Natural killer cell (primary cell): ENCODE results near the gene UFC1. TPM values are rescaled to one million over a fixed set of nuclear protein-coding genes. Genes with fewer than 3 reads are reported as not detected.
A peak's percentile ranks its signal among the peaks of the same experiment; 100 is the strongest.

Experiments used
- ATAC-seq, 3 donors: fragments of 150-1000 bp in 2 of 3; fragments of 200-7000 bp in 1 of 3; cut with Tn5 transposase; 1 replicate in 1 of 3; 2 replicates in 2 of 3; pipeline ENCODE4 v1.10.0; 2021; ENCODE audit warnings: mild to moderate bottlenecking in 2 of 3, moderate library complexity in 2 of 3
- DNase-seq, 2 donors: peaks; one replicate each; pipeline versions ENCODE4 v3.0.0 to v3.0.0-alpha.2; 2013 to 2021; ENCODE audit warnings: mixed read lengths in 1 of 2
- H3K27ac ChIP-seq: one replicate; pipeline ENCODE4 v1.5.1; 2013; ENCODE audit warnings: mild to moderate bottlenecking, low read length
- H3K27me3 ChIP-seq: one replicate; pipeline ENCODE4 v1.6.1; 2013; ENCODE audit warnings: low read length; ENCODE audit not compliant: control insufficient read depth, insufficient read depth
- H3K36me3 ChIP-seq: one replicate; pipeline ENCODE4 v1.6.1; 2013; ENCODE audit warnings: low read length; ENCODE audit not compliant: control insufficient read depth, insufficient read depth
- H3K4me1 ChIP-seq: one replicate; pipeline ENCODE4 v1.6.1; 2013; ENCODE audit warnings: low read length; ENCODE audit not compliant: control insufficient read depth, insufficient read depth
- H3K4me3 ChIP-seq: one replicate; pipeline ENCODE4 v1.5.1; 2013; ENCODE audit warnings: low read length
- H3K9me3 ChIP-seq: one replicate; pipeline ENCODE4 v1.6.1; 2013; ENCODE audit warnings: low read length; ENCODE audit not compliant: control insufficient read depth, insufficient read depth
- H3K27ac Mint-ChIP-seq, 2 donors: one replicate each; pipeline ENCODE4 v1.8.0; 2022; ENCODE audit warnings: mild to moderate bottlenecking in 2 of 2, mixed read lengths in 2 of 2, moderate library complexity in 1 of 2
- H3K27me3 Mint-ChIP-seq, 2 donors: one replicate each; pipeline ENCODE4 v1.8.0; 2022; ENCODE audit warnings: low read depth in 2 of 2, mixed read lengths in 2 of 2
- H3K36me3 Mint-ChIP-seq: one replicate; pipeline ENCODE4 v1.8.0; 2022; ENCODE audit warnings: mixed read lengths
- H3K4me1 Mint-ChIP-seq, 2 donors: one replicate each; pipeline ENCODE4 v1.8.0; 2022; ENCODE audit warnings: mixed read lengths in 2 of 2
- H3K4me3 Mint-ChIP-seq: one replicate; pipeline ENCODE4 v1.8.0; 2022; ENCODE audit warnings: mild to moderate bottlenecking, moderate library complexity, mixed read lengths
- H3K9me3 Mint-ChIP-seq, 2 donors: one replicate each; pipeline ENCODE4 v1.8.0; 2022; ENCODE audit warnings: mixed read lengths in 2 of 2
- WGBS: methylation state at CpG from one replicate; pipeline ENCODE4 v1.1.7; 2013; ENCODE audit warnings: missing lambda C conversion rate; ENCODE audit not compliant: insufficient coverage; 5-methylcytosine and 5-hydroxymethylcytosine counted together
- intact Hi-C: fragments of 100-400 bp; cut with micrococcal nuclease; formaldehyde crosslinking; loops from one replicate; pipeline ENCODE4 v1.14.2; 2022
- total RNA-seq, 4 donors: library from RNA; stranded (reverse); fragments of 120-200 nt in 1 of 4; gene quantifications; one replicate each; pipeline versions ENCODE4 v1.2.3 to v1.2.4, GENCODE V29; 2013 to 2022
- TF ChIP-seq, protein P1 (sequence below): fragments of 200-600 bp; IDR thresholded peaks from one replicate; pipeline ENCODE4 v1.8.0; 2022; ENCODE audit warnings: antibody characterized with exemption

Gene UFC1
- 100 to 1,000 TPM; 109 to 155 (median 117) TPM for total RNA-seq
- 131 TPM for total RNA-seq (2013)

DNA sequence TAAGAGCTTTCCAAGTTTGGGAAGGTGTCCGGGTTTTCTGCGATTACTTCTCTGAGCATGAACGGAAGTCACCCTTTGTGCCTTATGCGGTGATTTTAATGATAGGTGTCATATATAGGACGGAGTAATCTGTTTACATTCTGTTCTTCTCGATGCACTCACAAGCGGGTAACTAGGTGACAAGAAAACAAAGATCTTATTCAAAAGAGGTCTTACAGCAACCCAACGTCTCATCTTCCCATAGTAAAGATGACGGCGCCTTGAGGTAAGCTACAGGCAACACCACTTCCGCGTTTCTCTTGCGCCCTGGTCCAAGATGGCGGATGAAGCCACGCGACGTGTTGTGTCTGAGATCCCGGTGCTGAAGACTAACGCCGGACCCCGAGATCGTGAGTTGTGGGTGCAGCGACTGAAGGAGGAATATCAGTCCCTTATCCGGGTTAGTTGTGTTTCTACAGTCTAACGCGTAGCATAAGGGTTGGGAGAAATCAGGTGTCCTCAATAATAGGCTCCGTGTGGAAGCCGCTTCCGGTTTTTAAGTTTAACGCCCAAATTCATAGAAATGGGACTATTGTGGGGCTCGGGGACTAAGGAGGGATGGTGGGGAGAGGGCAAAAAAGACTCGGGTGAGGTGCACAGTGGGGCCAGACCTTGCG lies at the start of gene UFC1:
Gene UFC1, plus strand, starts transcription at position 297 of the 656 bp plus-strand sequence. Its CDS starts 20 bp downstream, at position 317.
- DNase-seq, result peak; percentile 76 to 95
- TF ChIP-seq, protein P1, sequence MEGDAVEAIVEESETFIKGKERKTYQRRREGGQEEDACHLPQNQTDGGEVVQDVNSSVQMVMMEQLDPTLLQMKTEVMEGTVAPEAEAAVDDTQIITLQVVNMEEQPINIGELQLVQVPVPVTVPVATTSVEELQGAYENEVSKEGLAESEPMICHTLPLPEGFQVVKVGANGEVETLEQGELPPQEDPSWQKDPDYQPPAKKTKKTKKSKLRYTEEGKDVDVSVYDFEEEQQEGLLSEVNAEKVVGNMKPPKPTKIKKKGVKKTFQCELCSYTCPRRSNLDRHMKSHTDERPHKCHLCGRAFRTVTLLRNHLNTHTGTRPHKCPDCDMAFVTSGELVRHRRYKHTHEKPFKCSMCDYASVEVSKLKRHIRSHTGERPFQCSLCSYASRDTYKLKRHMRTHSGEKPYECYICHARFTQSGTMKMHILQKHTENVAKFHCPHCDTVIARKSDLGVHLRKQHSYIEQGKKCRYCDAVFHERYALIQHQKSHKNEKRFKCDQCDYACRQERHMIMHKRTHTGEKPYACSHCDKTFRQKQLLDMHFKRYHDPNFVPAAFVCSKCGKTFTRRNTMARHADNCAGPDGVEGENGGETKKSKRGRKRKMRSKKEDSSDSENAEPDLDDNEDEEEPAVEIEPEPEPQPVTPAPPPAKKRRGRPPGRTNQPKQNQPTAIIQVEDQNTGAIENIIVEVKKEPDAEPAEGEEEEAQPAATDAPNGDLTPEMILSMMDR, result no peak
- Mint-ChIP-seq H3K27ac (peak within 1 kb of the TSS; percentile 99 to 100), H3K4me1 (peaks cover 22 to 34% of the 10 kb centered on the region in 2 donors), H3K4me3 (peak within 1 kb of the TSS; percentile 99), H3K9me3 (no peaks in the 10 kb centered on the region), H3K36me3 (peaks cover 12% of the 10 kb centered on the region), H3K27me3 (no peaks in the 10 kb centered on the region)
- Histone ChIP-seq H3K27me3 (no peaks in the 10 kb centered on the region), H3K9me3 (no peaks in the 10 kb centered on the region), H3K27ac (peak within 1 kb of the TSS; percentile 87), H3K36me3 (peaks cover 16% of the 10 kb centered on the region), H3K4me1 (peaks cover 16% of the 10 kb centered on the region), H3K4me3 (peak within 1 kb of the TSS; percentile 71)
- ATAC-seq, result peak; percentile 91 to 96 (median 94)
- 0% methylated on average over 33 of the region's 33 CpGs for whole genome bisulfite sequencing
- intact Hi-C loops, result loop anchor here (1.0 to 2.0 kb wide), 3 partner anchors 13 to 35 kb away; partner anchors contain the start of genes NIT1, PFDN2 and PPOX

DNA sequence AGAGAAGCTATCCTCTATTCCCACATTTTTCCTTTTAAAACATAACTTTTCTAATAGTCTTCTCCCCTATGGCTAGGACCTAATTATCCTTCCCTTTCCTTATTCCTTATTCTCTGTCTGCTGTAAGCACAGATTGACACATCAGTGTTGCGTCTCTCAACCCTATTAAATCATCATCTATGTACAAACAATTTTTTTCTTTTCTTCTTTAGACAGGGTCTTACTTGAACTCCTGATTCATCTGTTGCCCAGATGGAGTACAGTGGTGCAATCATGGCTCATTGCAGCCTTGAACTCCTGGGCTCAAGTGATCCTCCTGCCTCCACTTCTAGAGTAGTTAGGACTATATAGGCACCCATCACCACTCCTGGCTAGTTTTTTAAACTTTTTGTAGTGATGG lies 47.3 kb upstream of the UFC1 start:
- DNase-seq (no peak), ATAC-seq (no peak)
- Histone ChIP-seq H3K9me3 (no peaks in the 10 kb centered on the region), H3K4me1 (no peaks in the 10 kb centered on the region), H3K4me3 (no peak overlapping the region), H3K36me3 (peaks cover 11% of the 10 kb centered on the region), H3K27ac (no peak overlapping the region), H3K27me3 (no peaks in the 10 kb centered on the region)
- H3K4me1 Mint-ChIP-seq, result peaks cover 0 to 5% of the 10 kb centered on the region in 2 donors
- TF ChIP-seq, protein P1, result no peak
- 95% methylated on average over 1 of the region's 1 CpG for WGBS
- H3K27ac Mint-ChIP-seq, result no peak overlapping the region
- H3K9me3 Mint-ChIP-seq, result no peaks in the 10 kb centered on the region
- no peaks in the 10 kb centered on the region for H3K27me3 Mint-ChIP-seq
- H3K36me3 Mint-ChIP-seq, result no peaks in the 10 kb centered on the region
- no peak overlapping the region for H3K4me3 Mint-ChIP-seq
- intact Hi-C loops, result no loop called here

- Histone ChIP-seq H3K4me1 (peaks cover 5% of the 10 kb centered on the region), H3K4me3 (no peak overlapping the region), H3K27me3 (no peaks in the 10 kb centered on the region), H3K9me3 (no peaks in the 10 kb centered on the region), H3K27ac (no peak overlapping the region), H3K36me3 (peaks cover 4% of the 10 kb centered on the region)
- TF ChIP-seq, protein P1, result no peak
- DNase-seq (no peak), ATAC-seq (no peak)
- Mint-ChIP-seq H3K36me3 (no peaks in the 10 kb centered on the region), H3K27ac (no peak overlapping the region), H3K4me3 (no peak overlapping the region), H3K9me3 (no peaks in the 10 kb centered on the region), H3K27me3 (no peaks in the 10 kb centered on the region), H3K4me1 (peaks cover 16 to 23% of the 10 kb centered on the region in 2 donors)
- intact Hi-C loops, result no loop called here
- whole genome bisulfite sequencing, result 100% methylated on average over 3 of the region's 3 CpGs
Observed at GRCh38 chr1:161111117-161111516, 42.7 kb upstream of the UFC1 start.

DNA sequence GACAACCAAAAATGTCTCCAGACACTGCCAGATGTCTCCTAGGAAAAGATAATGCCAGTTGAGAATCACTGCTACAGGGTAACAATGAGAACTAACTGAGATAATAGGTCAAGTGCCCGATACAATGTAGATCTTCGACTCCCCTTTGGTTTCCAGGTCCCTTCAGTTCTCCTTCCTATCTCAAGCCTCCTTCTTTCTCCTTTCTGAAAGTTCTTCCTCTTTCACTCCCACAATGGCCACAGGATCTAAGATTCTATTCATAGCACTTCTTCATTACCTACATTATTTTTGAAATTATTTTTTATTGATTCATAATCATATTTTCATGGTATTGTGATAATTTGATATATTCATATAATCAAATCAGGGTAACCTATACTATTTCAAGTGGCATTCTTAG lies 42.3 kb upstream of the UFC1 start:
- WGBS, result 55% methylated on average over 2 of the region's 2 CpGs
- Histone ChIP-seq H3K4me1 (peaks cover 9% of the 10 kb centered on the region), H3K9me3 (no peaks in the 10 kb centered on the region), H3K27me3 (no peaks in the 10 kb centered on the region), H3K4me3 (no peak overlapping the region), H3K36me3 (peaks cover 4% of the 10 kb centered on the region), H3K27ac (no peak overlapping the region)
- DNase-seq, result no peak
- Mint-ChIP-seq H3K4me1 (peaks cover 19 to 23% of the 10 kb centered on the region in 2 donors), H3K9me3 (no peaks in the 10 kb centered on the region), H3K4me3 (no peak overlapping the region), H3K36me3 (no peaks in the 10 kb centered on the region), H3K27me3 (no peaks in the 10 kb centered on the region), H3K27ac (no peak overlapping the region)
- ATAC-seq, result no peak
- intact Hi-C loops, result no loop called here
- TF ChIP-seq, protein P1, result no peak
